PC-3 (cell line): ENCODE results near the gene YAP1. TPM values are rescaled to one million over a fixed set of nuclear protein-coding genes. Genes with fewer than 3 reads are reported as not detected.

Experiments used
- ATAC-seq: fragments of 200-7000 bp; cut with Tn5 transposase; 2 replicates; pipeline ENCODE4 v1.9.1; 2020; ENCODE audit warnings: mild to moderate bottlenecking, moderate library complexity
- BruUV-seq: library from RNA; stranded (reverse); fragments of 400-500 nt; replicated peaks from 2 replicates; lab custom pipeline; 2021; lab: Mats Ljungman, UMichigan
- CTCF ChIA-PET: fragments of 300-600 bp; sonication (Branson Sonifier 250); formaldehyde crosslinking; loops from one replicate; lab custom pipeline; 2022; ENCODE audit warnings: antibody characterized with exemption; lab: Charles Lee
- POLR2A ChIA-PET: fragments of 300-600 bp; sonication (Branson Sonifier 250); formaldehyde crosslinking; loops from one replicate; lab custom pipeline; 2022; ENCODE audit warnings: antibody characterized with exemption; ENCODE audit not compliant: unreplicated experiment; lab: Charles Lee
- DNase-seq: peaks from one replicate; pipeline ENCODE4 v3.0.0-alpha.2; 2015
- H2AFZ ChIP-seq: fragments of 300-600 bp; sonication (generic); 2 replicates; pipeline ENCODE4 v1.6.0; 2016; ENCODE audit warnings: antibody characterized with exemption, low read length
- H3F3A ChIP-seq: fragments of 300-600 bp; sonication (generic); one replicate; pipeline ENCODE4 v1.6.0; 2017; ENCODE audit warnings: antibody characterized with exemption, low read length, control low read depth, mild to moderate bottlenecking; ENCODE audit not compliant: unreplicated experiment
- H3K27ac ChIP-seq: fragments of 300-600 bp; sonication (generic); 2 replicates; pipeline ENCODE4 v1.5.1; 2016; ENCODE audit warnings: mild to moderate bottlenecking, low read length
- H3K27me3 ChIP-seq: fragments of 300-600 bp; sonication (generic); 2 replicates; pipeline ENCODE4 v1.6.1; 2016; ENCODE audit warnings: low read length, mixed read lengths
- H3K36me3 ChIP-seq: fragments of 300-600 bp; sonication (generic); 2 replicates; pipeline ENCODE4 v1.6.1; 2016; ENCODE audit warnings: low read depth, mixed run types, low read length, mixed read lengths
- H3K4me1 ChIP-seq: fragments of 300-600 bp; sonication (generic); 2 replicates; pipeline ENCODE4 v1.5.1; 2016; ENCODE audit warnings: low read length; ENCODE audit not compliant: insufficient read depth
- H3K4me2 ChIP-seq: fragments of 300-600 bp; sonication (generic); 2 replicates; pipeline ENCODE4 v1.6.0; 2016; ENCODE audit warnings: low read length
- H3K4me3 ChIP-seq: fragments of 300-600 bp; sonication (generic); 2 replicates; pipeline ENCODE4 v1.5.1; 2016; ENCODE audit warnings: mild to moderate bottlenecking, low read length, mixed read lengths
- H3K79me2 ChIP-seq: fragments of 300-600 bp; sonication (generic); 2 replicates; pipeline ENCODE4 v1.6.1; 2017; ENCODE audit warnings: low read length, mixed read lengths
- H3K9ac ChIP-seq: fragments of 300-600 bp; sonication (generic); 2 replicates; pipeline ENCODE4 v1.6.0; 2016; ENCODE audit warnings: mild to moderate bottlenecking, low read length
- H3K9me2 ChIP-seq: fragments of 300-600 bp; sonication (generic); replicated peaks from 2 replicates; pipeline ENCODE4 v1.6.1; 2016; ENCODE audit warnings: mixed run types, low read length, mixed read lengths
- H3K9me3 ChIP-seq: fragments of 300-600 bp; sonication (generic); 2 replicates; pipeline ENCODE4 v1.6.1; 2016; ENCODE audit warnings: low read length, mixed read lengths
- H4K20me1 ChIP-seq: fragments of 300-600 bp; sonication (generic); 2 replicates; pipeline ENCODE4 v1.6.1; 2016; ENCODE audit warnings: low read length, mixed read lengths
- EZH2 ChIP-seq: fragments of 300-600 bp; sonication (generic); IDR thresholded peaks from one replicate; pipeline ENCODE4 v1.6.1; 2017; ENCODE audit warnings: antibody characterized with exemption, mild to moderate bottlenecking, low read length; ENCODE audit not compliant: unreplicated experiment
- EZH2phosphoT487 ChIP-seq: fragments of 300-600 bp; sonication (generic); IDR thresholded peaks from 2 replicates; pipeline ENCODE4 v1.6.1; 2018; ENCODE audit warnings: mild to moderate bottlenecking, antibody characterized with exemption, low read length, borderline replicate concordance
- intact Hi-C: fragments of 100-400 bp; cut with micrococcal nuclease; formaldehyde crosslinking; loops from 2 replicates; pipeline ENCODE4 v1.9.0; 2023
- total RNA-seq: library from RNA; depleted of rRNA; stranded (reverse); fragments of >200 nt; gene quantifications from 2 replicates; pipeline ENCODE4 v1.2.3, GENCODE V29; 2014
- TF ChIP-seq, protein P1 (sequence below): fragments of 300-600 bp; sonication (generic); conservative IDR thresholded peaks from 2 replicates; pipeline ENCODE4 v1.5.1; 2017; ENCODE audit warnings: antibody characterized with exemption, low read depth, mild to moderate bottlenecking, low read length

Gene YAP1
- total RNA-seq, 1 experiment from 2014 or later = 104 TPM

DNA sequence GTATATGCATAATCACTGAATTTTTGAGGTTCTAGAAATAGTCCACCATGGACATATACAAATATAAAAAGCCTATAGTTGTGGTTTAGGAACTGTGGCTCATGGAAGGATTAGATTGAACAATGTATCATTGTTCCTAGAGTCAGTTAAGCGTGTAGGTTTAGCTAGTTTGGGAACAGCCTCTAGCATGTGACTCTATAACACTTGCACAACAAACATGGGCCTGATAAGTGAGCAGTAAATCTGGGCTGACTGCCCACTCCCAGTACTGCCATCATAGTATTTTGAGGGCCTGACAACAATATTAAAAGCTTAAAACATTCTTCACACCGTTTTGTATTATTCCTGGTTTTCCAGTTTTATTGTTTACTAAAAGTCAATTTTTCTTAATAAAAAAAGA, 47.0 kb downstream of the YAP1 start:
- Histone ChIP-seq H3K4me3 (no peak overlapping the region), H3K36me3 (0 out of 2 replicates have a peak, but pooled peaks cover 2% of the 10 kb centered on the region)

DNA sequence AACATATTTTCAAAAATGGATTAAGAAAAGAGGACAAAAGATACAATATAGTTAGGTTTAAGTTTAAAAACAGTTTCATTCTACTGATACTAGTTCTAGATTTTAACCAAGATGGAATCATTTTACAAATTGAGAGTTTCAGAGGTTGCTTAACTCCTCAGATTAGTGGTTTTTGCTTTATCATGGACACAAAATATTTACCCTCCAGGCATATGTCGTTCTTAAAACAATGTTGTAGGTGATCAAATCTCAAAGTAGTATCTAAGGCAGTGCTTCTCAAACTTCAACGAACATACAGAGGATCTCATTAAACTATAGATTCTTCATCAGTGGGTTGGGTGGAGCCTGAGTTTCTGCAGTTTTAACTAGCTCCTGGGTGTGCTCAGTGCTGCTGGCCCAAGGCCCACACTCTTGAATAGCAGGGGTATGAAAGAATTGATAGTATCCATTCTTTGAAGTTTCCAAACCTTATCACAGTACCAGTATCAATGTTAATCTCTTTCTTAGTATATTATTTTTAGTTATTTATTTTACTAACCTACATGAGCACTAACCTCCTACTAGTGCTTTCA, 48.0 kb downstream of the YAP1 start:
- peak; percentile 41 for DNase-seq
- peaks cover 33% of the 10 kb centered on the region for H3K4me1 ChIP-seq
- peaks cover 10% of the 10 kb centered on the region; the same call in 1 of the 2 replicates for H3K36me3 ChIP-seq
- H3K4me3 ChIP-seq = no peak overlapping the region
- H4K20me1 ChIP-seq = 0 out of 2 replicates have a peak, but pooled peaks cover 8% of the 10 kb centered on the region
- no peaks in the 10 kb centered on the region for H3K9me2 ChIP-seq
- no TSS peak for BruUV-seq
- no peak overlapping the region for H2AFZ ChIP-seq
- no peaks in the 10 kb centered on the region for H3K9me3 ChIP-seq
- peak overlapping the region; percentile 2; the same call in 1 of the 2 replicates for H3K4me2 ChIP-seq
- H3K9ac ChIP-seq = no peak overlapping the region
- CTCF ChIA-PET = no interaction called here
- H3K27ac ChIP-seq = 0 out of 2 replicates have a peak overlapping the region, but pooled peaks have one; percentile 1
- no peaks in the 10 kb centered on the region for H3K27me3 ChIP-seq
- intact Hi-C loops = loop anchor here (5.0 kb wide), 1 partner anchor 36 kb away; no protein-coding TSS in a partner anchor
- TF ChIP-seq EZH2phosphoT487 (no peak), EZH2 (no peak)
- TF ChIP-seq, protein P1, sequence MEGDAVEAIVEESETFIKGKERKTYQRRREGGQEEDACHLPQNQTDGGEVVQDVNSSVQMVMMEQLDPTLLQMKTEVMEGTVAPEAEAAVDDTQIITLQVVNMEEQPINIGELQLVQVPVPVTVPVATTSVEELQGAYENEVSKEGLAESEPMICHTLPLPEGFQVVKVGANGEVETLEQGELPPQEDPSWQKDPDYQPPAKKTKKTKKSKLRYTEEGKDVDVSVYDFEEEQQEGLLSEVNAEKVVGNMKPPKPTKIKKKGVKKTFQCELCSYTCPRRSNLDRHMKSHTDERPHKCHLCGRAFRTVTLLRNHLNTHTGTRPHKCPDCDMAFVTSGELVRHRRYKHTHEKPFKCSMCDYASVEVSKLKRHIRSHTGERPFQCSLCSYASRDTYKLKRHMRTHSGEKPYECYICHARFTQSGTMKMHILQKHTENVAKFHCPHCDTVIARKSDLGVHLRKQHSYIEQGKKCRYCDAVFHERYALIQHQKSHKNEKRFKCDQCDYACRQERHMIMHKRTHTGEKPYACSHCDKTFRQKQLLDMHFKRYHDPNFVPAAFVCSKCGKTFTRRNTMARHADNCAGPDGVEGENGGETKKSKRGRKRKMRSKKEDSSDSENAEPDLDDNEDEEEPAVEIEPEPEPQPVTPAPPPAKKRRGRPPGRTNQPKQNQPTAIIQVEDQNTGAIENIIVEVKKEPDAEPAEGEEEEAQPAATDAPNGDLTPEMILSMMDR = no peak
- H3F3A ChIP-seq = no peaks in the 10 kb centered on the region
- peaks cover 94% of the 10 kb centered on the region for H3K79me2 ChIP-seq
- no peak for ATAC-seq
- POLR2A ChIA-PET = no interaction called here

More for the DNA sequence above, 47.0 kb downstream of the YAP1 start:
- ATAC-seq = peak; percentile 85
- ChIA-PET POLR2A (interaction anchor here (0.6 kb wide), 1 partner anchor 25 kb away, joined by 3 read pairs; no protein-coding TSS in a partner anchor), CTCF (no interaction called here)
- H4K20me1 ChIP-seq = 0 out of 2 replicates have a peak, but pooled peaks cover 8% of the 10 kb centered on the region
- no peaks in the 10 kb centered on the region for H3K9me2 ChIP-seq
- no peak overlapping the region for H3K9ac ChIP-seq
- TF ChIP-seq EZH2phosphoT487 = no peak
- no peak for TF ChIP-seq EZH2
- TF ChIP-seq, protein P1 = no peak
- peak; percentile 83 for DNase-seq
- BruUV-seq = no TSS peak
- intact Hi-C loops = loop anchor here (1.0 to 5.0 kb wide), 2 partner anchors 14 to 35 kb away; no protein-coding TSS in a partner anchor
- H3F3A ChIP-seq = no peaks in the 10 kb centered on the region
- H2AFZ ChIP-seq = no peak overlapping the region
- peak overlapping the region; percentile 7 for H3K27ac ChIP-seq
- H3K4me1 ChIP-seq = peaks cover 33% of the 10 kb centered on the region
- H3K79me2 ChIP-seq = peaks cover 96% of the 10 kb centered on the region
- H3K4me2 ChIP-seq = no peak overlapping the region
- no peaks in the 10 kb centered on the region for H3K9me3 ChIP-seq
- no peaks in the 10 kb centered on the region for H3K27me3 ChIP-seq

DNA sequence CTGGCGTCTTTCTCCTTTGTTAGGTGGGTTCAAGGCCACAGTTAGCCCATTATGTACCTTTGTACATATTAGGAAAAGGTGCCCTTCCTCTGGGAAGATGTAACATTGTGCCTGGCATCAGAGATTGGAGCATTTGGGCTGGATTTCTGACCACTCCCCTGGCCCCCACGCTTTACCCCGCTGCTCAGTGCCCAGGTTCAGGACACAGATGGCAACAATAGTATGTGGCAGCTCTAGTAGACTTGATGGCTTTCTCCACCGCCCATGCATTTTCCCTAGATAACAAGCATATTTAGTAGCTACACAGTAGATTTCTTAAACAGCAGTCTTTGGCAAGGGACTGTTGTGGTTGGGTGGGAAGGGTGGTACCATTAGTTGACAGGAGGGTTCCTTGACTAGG, 53.1 kb downstream of the YAP1 start:
- Histone ChIP-seq H3K4me3 (no peak overlapping the region), H3K9me2 (no peaks in the 10 kb centered on the region), H4K20me1 (no peaks in the 10 kb centered on the region), H3K79me2 (peaks cover 70% of the 10 kb centered on the region), H3K4me1 (peaks cover 4% of the 10 kb centered on the region), H3K27me3 (no peaks in the 10 kb centered on the region), H3K9me3 (no peaks in the 10 kb centered on the region), H3F3A (no peaks in the 10 kb centered on the region), H3K27ac (no peak overlapping the region), H3K9ac (no peak overlapping the region), H3K36me3 (peaks cover 19% of the 10 kb centered on the region; the same call in 1 of the 2 replicates), H2AFZ (no peak overlapping the region), H3K4me2 (no peak overlapping the region)
- no TSS peak for BruUV-seq
- intact Hi-C loops = no loop called here
- POLR2A ChIA-PET = no interaction called here
- DNase-seq (no peak), ATAC-seq (no peak)
- TF ChIP-seq EZH2 (no peak), EZH2phosphoT487 (no peak)
- TF ChIP-seq, protein P1 = no peak
- CTCF ChIA-PET = no interaction called here
